Measurements from ENCODE around the gene ATG9A.

The ATG9A gene

DNA sequence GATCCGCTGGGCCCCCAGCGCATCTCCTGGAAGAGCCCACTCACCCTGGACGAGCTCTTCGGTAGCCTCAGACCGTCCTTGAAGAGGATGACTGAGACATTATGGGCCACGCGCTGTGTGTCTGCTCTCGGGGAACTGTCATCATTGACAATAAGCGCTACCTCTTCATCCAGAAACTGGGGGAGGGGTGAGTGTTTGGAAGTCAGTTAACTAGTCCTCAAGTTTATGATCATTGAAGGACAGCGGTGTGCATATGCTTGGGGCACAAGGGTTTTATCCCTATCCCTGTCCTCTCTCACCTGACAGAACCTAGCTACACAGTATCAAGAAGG lies 16.4 kb upstream of the ATG9A start:
- Histone ChIP-seq H3K9me3 (ENCODE audit: insufficient read depth, low read length) (no peaks in the 10 kb centered on the region), H3K4me2 (ENCODE audit: low read length) (peak overlapping the region; percentile 86), H3K36me3 (replicated peaks; ENCODE audit: low read depth, low read length) (peaks cover 7% of the 10 kb centered on the region), H2AFZ (ENCODE audit: low read depth, low read length) (no peak overlapping the region), H3K4me1 (ENCODE audit: low read length) (peaks cover 37% of the 10 kb centered on the region), H4K20me1 (ENCODE audit: insufficient read depth, low read length) (no peaks in the 10 kb centered on the region), H3K79me2 (ENCODE audit: low read length) (peaks cover 16% of the 10 kb centered on the region), H3K9ac (ENCODE audit: low read length) (peak overlapping the region; percentile 87), H3K27me3 (ENCODE audit: low read depth, low read length) (no peaks in the 10 kb centered on the region), H3K4me3 (ENCODE audit: low read length) (peak overlapping the region; percentile 98), H3K27ac (ENCODE audit: low read length) (peak overlapping the region; percentile 58)
- TF ChIP-seq CTCF (IDR thresholded peaks at IDR 0.05; ENCODE audit: low read depth, low read length): no peak
- TF ChIP-seq EZH2phosphoT487 (IDR thresholded peaks at IDR 0.05; ENCODE audit: low read depth): no peak

DNA sequence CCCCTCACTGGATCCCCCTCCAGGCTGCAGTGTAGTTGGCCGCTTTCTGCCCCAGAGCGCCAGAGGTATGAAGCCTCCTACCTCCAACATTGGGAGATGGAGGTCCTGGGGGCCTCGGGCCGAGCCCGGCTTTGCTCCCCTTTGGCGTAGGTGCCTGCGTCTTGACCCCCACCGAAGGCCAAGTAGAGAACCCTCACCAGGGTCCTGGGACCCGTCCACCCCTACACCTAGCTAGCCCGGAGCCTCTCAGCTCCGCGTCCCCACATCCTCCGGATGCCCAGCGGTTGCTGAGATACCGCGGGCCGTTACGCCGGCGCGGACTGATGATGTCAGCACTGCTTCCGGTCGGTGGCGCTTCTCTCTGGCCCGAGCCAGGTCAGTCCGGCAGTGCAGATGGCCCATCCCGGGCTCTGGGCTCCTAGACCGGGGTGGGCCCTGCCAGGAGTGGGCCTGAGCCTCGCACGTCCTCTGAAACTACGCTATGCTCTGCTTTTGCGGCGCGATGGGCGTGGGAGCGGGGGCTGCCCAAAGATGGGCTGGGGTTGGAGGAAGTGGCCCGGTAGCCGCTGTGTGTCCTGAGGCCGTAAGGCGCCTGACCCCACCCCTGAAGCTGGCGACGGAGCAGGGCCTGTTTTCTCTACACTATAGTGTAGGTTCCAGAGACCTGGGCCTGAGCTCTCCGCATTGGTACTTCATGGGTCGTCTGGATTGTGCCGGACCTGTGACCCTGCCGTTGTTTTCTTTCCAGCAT lies 15.9 kb upstream of the ATG9A start, which contains the start of the genes GLB1L and STK16:
Gene GLB1L (minus strand): TSS at position 297 of the 751 bp plus-strand sequence. CDS start 1,871 bp downstream, outside the sequence.
Gene STK16 (plus strand): TSS at position 332 of the 751 bp plus-strand sequence. CDS start 521 bp downstream, outside the sequence.
- Histone ChIP-seq H3K9me3 (ENCODE audit: insufficient read depth, low read length) (no peaks in the 10 kb centered on the region), H3K4me2 (ENCODE audit: low read length) (peak within 1 kb of the TSS; percentile 86), H3K4me1 (ENCODE audit: low read length) (peaks cover 37% of the 10 kb centered on the region), H2AFZ (ENCODE audit: low read depth, low read length) (peak within 1 kb of the TSS; percentile 56; the same call in 1 of the 2 replicates), H3K9ac (ENCODE audit: low read length) (peak within 1 kb of the TSS; percentile 87), H3K79me2 (ENCODE audit: low read length) (peaks cover 16% of the 10 kb centered on the region), H3K4me3 (ENCODE audit: low read length) (peak within 1 kb of the TSS; percentile 98), H3K27ac (ENCODE audit: low read length) (peak within 1 kb of the TSS; percentile 58), H4K20me1 (ENCODE audit: insufficient read depth, low read length) (no peaks in the 10 kb centered on the region), H3K36me3 (replicated peaks; ENCODE audit: low read depth, low read length) (peaks cover 7% of the 10 kb centered on the region), H3K27me3 (ENCODE audit: low read depth, low read length) (no peaks in the 10 kb centered on the region)
- TF ChIP-seq EZH2phosphoT487 (IDR thresholded peaks at IDR 0.05; ENCODE audit: low read depth) (no peak), CTCF (IDR thresholded peaks at IDR 0.05; ENCODE audit: low read depth, low read length) (no peak)

DNA sequence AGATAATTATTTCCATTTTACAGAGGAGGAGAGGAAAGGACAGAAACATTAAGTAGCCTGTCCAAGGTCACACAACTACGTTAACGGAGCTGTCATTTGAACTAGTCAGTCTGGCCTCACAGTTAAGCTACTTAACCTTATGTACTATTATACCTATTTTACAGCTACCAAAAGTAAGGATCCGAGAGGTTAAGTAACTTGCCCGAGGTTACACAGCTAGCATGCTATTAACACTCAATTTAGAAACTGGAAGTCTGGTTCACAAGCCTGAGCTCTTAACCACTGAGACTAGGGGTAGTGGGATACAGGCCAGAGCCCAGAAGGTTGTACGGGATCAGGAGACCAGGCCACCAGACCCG lies 15.3 kb upstream of the ATG9A start:
- peak overlapping the region; percentile 98 for H3K4me3 ChIP-seq (ENCODE audit: low read length)
- TF ChIP-seq CTCF (IDR thresholded peaks at IDR 0.05; ENCODE audit: low read depth, low read length) (no peak), EZH2phosphoT487 (IDR thresholded peaks at IDR 0.05; ENCODE audit: low read depth) (no peak)
- peak overlapping the region; percentile 87 for H3K9ac ChIP-seq (ENCODE audit: low read length)
- H3K27ac ChIP-seq (ENCODE audit: low read length): no peak overlapping the region
- peak overlapping the region; percentile 86 for H3K4me2 ChIP-seq (ENCODE audit: low read length)
- peaks cover 13% of the 10 kb centered on the region for H3K79me2 ChIP-seq (ENCODE audit: low read length)
- H4K20me1 ChIP-seq (ENCODE audit: insufficient read depth, low read length): no peaks in the 10 kb centered on the region
- H3K9me3 ChIP-seq (ENCODE audit: insufficient read depth, low read length): no peaks in the 10 kb centered on the region
- no peaks in the 10 kb centered on the region for H3K27me3 ChIP-seq (ENCODE audit: low read depth, low read length)
- peaks cover 31% of the 10 kb centered on the region for H3K4me1 ChIP-seq (ENCODE audit: low read length)
- 0 out of 2 replicates have a peak overlapping the region, but pooled peaks have one; percentile 56 for H2AFZ ChIP-seq (ENCODE audit: low read depth, low read length)
- peaks cover 3% of the 10 kb centered on the region for H3K36me3 ChIP-seq (replicated peaks; ENCODE audit: low read depth, low read length)

DNA sequence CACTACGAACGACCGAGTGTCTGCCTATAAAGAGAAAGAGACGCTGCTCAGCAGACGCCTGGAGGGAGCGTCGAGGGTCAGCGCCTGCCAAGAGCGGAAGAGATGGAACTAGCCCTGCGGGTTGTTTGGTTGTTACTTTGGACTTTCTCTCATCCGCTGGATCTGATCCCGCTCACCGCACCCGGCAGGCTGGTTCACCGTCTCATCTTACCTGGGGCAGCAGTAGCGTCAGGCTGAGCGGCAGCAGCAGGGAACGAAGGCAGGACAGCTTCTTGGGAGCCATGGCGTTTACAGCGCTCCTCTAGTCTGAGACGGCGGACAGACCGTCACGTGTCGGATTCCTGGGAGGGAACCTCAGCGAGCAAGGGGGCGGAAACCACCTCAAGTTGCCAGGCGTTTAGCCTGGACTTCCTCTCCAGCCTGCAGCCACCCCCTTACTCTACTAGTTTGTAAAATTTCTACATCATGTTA lies 13.9 kb upstream of the ATG9A start:
- H3K4me3 ChIP-seq (ENCODE audit: low read length): no peak overlapping the region
- peaks cover 2% of the 10 kb centered on the region for H3K36me3 ChIP-seq (replicated peaks; ENCODE audit: low read depth, low read length)
- no peak overlapping the region for H2AFZ ChIP-seq (ENCODE audit: low read depth, low read length)
- H4K20me1 ChIP-seq (ENCODE audit: insufficient read depth, low read length): no peaks in the 10 kb centered on the region
- no peaks in the 10 kb centered on the region for H3K9me3 ChIP-seq (ENCODE audit: insufficient read depth, low read length)
- H3K27me3 ChIP-seq (ENCODE audit: low read depth, low read length): no peaks in the 10 kb centered on the region
- H3K4me2 ChIP-seq (ENCODE audit: low read length): no peak overlapping the region
- peaks cover 12% of the 10 kb centered on the region for H3K79me2 ChIP-seq (ENCODE audit: low read length)
- no peak overlapping the region for H3K9ac ChIP-seq (ENCODE audit: low read length)
- TF ChIP-seq EZH2phosphoT487 (IDR thresholded peaks at IDR 0.05; ENCODE audit: low read depth) (no peak), CTCF (IDR thresholded peaks at IDR 0.05; ENCODE audit: low read depth, low read length) (no peak)
- H3K4me1 ChIP-seq (ENCODE audit: low read length): peaks cover 17% of the 10 kb centered on the region
- H3K27ac ChIP-seq (ENCODE audit: low read length): no peak overlapping the region
